ENCODE data around the gene PCBP4.

The PCBP4 gene

GRCh38 chr3:51974277-51974962 is 7.2 kb upstream of the PCBP4 start:
- no peak for DNase-seq (ENCODE audit: low read depth in 2 of 2)

GRCh38 chr3:51971350-51971749 is 4.1 kb upstream of the PCBP4 start:
- no peak for DNase-seq (ENCODE audit: low read depth in 2 of 2)

GRCh38 chr3:51970606-51971300 is 3.5 kb upstream of the PCBP4 start:
- DNase-seq (ENCODE audit: low read depth in 2 of 2): no peak

GRCh38 chr3:51969841-51970240 is 2.6 kb upstream of the PCBP4 start:
- no peak for DNase-seq (ENCODE audit: low read depth in 2 of 2)

GRCh38 chr3:51968883-51969678 is 1.8 kb upstream of the PCBP4 start:
- DNase-seq (ENCODE audit: low read depth in 2 of 2): no peak

- DNase-seq (ENCODE audit: low read depth in 2 of 2): no peak
These were observed 1.0 kb upstream of the PCBP4 start for GRCh38 chr3:51968170-51968775.

- no peak for DNase-seq (ENCODE audit: low read depth in 2 of 2)
These were observed 301 bp downstream of the PCBP4 start for GRCh38 chr3:51966922-51967383.

- no peak for DNase-seq (ENCODE audit: low read depth in 2 of 2)
These were observed 768 bp downstream of the PCBP4 start for GRCh38 chr3:51966486-51966885.

GRCh38 chr3:51966016-51966415 is 1.2 kb downstream of the PCBP4 start:
- DNase-seq (ENCODE audit: low read depth in 2 of 2): no peak

- DNase-seq (ENCODE audit: low read depth in 2 of 2): no peak
These were observed 2.7 kb downstream of the PCBP4 start for GRCh38 chr3:51964521-51964920.

GRCh38 chr3:51963951-51964451 is 3.3 kb downstream of the PCBP4 start:
- DNase-seq (ENCODE audit: low read depth in 2 of 2): no peak

GRCh38 chr3:51962854-51963530 is 4.3 kb downstream of the PCBP4 start:
- no peak for DNase-seq (ENCODE audit: low read depth in 2 of 2)

- no peak for DNase-seq (ENCODE audit: low read depth in 2 of 2)
These were observed 5.4 kb downstream of the PCBP4 start for GRCh38 chr3:51961602-51962569.

- no peak for DNase-seq (ENCODE audit: low read depth in 2 of 2)
These were observed 6.2 kb downstream of the PCBP4 start for GRCh38 chr3:51961011-51961410.

- DNase-seq (ENCODE audit: low read depth in 2 of 2): no peak
These were observed 6.9 kb downstream of the PCBP4 start for GRCh38 chr3:51960386-51960785.

- DNase-seq (ENCODE audit: low read depth in 2 of 2): no peak
These were observed 7.6 kb downstream of the PCBP4 start for GRCh38 chr3:51959651-51960050.

- no peak for DNase-seq (ENCODE audit: low read depth in 2 of 2)
These were observed 8.4 kb downstream of the PCBP4 start for GRCh38 chr3:51958603-51959521.

- no peak for DNase-seq (ENCODE audit: low read depth in 2 of 2)
These were observed 9.6 kb downstream of the PCBP4 start for GRCh38 chr3:51957520-51958205.

Measured in activated CD8-positive, alpha-beta memory T cell treated with anti-CD3 and anti-CD28 coated beads for 4 hours (primary cell).